Tibial nerve (tissue), 4 donors: ENCODE results near the gene TAF10. TPM values are rescaled to one million over a fixed set of nuclear protein-coding genes. Genes with fewer than 3 reads are reported as not detected.

ENCODE experiments used
- DNase-seq, 2 donors: peaks; one replicate each; pipeline ENCODE4 v3.0.0-alpha.2; 2019; ENCODE audit warnings: low spot score in 2 of 2
- H3K27ac ChIP-seq, 4 donors: fragments of 200-600 bp; sonication (generic) in 3 of 4; one replicate each; pipeline ENCODE4 v1.5.1; 2017 to 2019; ENCODE audit warnings: mild to moderate bottlenecking in 1 of 4
- H3K27me3 ChIP-seq, 2 donors: fragments of 200-600 bp; sonication (generic) in 1 of 2; one replicate each; pipeline versions ENCODE4 v1.5.1 to v1.6.0; 2017 to 2019
- H3K36me3 ChIP-seq, 3 donors: fragments of 200-600 bp; sonication (generic); one replicate each; pipeline ENCODE4 v1.5.1; 2018 to 2019
- H3K4me1 ChIP-seq, 4 donors: fragments of 200-600 bp; sonication (generic) in 3 of 4; one replicate each; pipeline ENCODE4 v1.5.1; 2017 to 2019
- H3K4me3 ChIP-seq, 4 donors: fragments of 200-600 bp; sonication (generic) in 3 of 4; one replicate each; pipeline ENCODE4 v1.5.1; 2017 to 2019; ENCODE audit warnings: mild to moderate bottlenecking in 1 of 4, moderate library complexity in 1 of 4
- H3K9me3 ChIP-seq, 4 donors: fragments of 200-600 bp; sonication (generic) in 3 of 4; one replicate each; pipeline ENCODE4 v1.5.1; 2017 to 2019
- CTCF ChIP-seq, 5 experiments: fragments of 200-600 bp in 3 of 5; fragments of 450-650 bp in 2 of 5; sonication (generic) in 3 of 5; IDR thresholded peaks; one replicate each; pipeline ENCODE4 v1.5.1; 2016 to 2019; ENCODE audit warnings: antibody characterized with exemption in 5 of 5, mild to moderate bottlenecking in 3 of 5, moderate library complexity in 2 of 5
- EP300 ChIP-seq, 2 donors: sonication (generic); formaldehyde crosslinking; IDR thresholded peaks; one replicate each; pipeline ENCODE4 v1.6.1; 2017; ENCODE audit warnings: antibody characterized with exemption in 2 of 2, mild to moderate bottlenecking in 1 of 2
- POLR2A ChIP-seq, 2 donors: fragments of 450-650 bp; IDR thresholded peaks; one replicate each; pipeline ENCODE4 v1.6.1; 2017; ENCODE audit warnings: antibody characterized with exemption in 2 of 2, mild to moderate bottlenecking in 2 of 2, moderate library complexity in 2 of 2
- WGBS, 2 donors: methylation state at CpG; one replicate each; pipeline ENCODE4 v1.1.5; 2018; 5-methylcytosine and 5-hydroxymethylcytosine counted together
- total RNA-seq, 4 donors: library from RNA; depleted of rRNA; stranded (reverse); fragments of >200 nt; gene quantifications; one replicate each; pipeline ENCODE4 v1.1.0, GENCODE V29; 2016

TAF10 gene
- total RNA-seq, 4 donors from 2014 or later: 148 to 235 (median 155) TPM

GRCh38 chr11:6632116-6633073 is 20.4 kb upstream of the TAF10 start:
- peaks cover 0 to 38% (median 0%) of the 10 kb centered on the region in 3 donors for H3K36me3 ChIP-seq
- no peaks in the 10 kb centered on the region for H3K9me3 ChIP-seq
- peaks cover 0 to 13% of the 10 kb centered on the region in 2 donors for H3K27me3 ChIP-seq
- H3K4me3 ChIP-seq: no peak overlapping the region
- H3K4me1 ChIP-seq: peaks cover 0 to 43% (median 23%) of the 10 kb centered on the region in 4 donors
- no peak overlapping the region for H3K27ac ChIP-seq
- no peak for DNase-seq
- WGBS, 2 donors: 93 to 96% methylated on average over 21 to 24 of the region's 29 CpGs
- TF ChIP-seq POLR2A (IDR thresholded peaks at IDR 0.05): no peak
- TF ChIP-seq CTCF (IDR thresholded peaks at IDR 0.05): no peak
- TF ChIP-seq EP300 (IDR thresholded peaks at IDR 0.05): no peak

- Histone ChIP-seq H3K9me3 (no peaks in the 10 kb centered on the region), H3K4me1 (peaks cover 0 to 34% (median 19%) of the 10 kb centered on the region in 4 donors), H3K27me3 (peaks cover 0 to 13% of the 10 kb centered on the region in 2 donors), H3K4me3 (no peak overlapping the region), H3K36me3 (peaks cover 0 to 48% (median 0%) of the 10 kb centered on the region in 3 donors), H3K27ac (no peak overlapping the region)
- TF ChIP-seq POLR2A (IDR thresholded peaks at IDR 0.05) (no peak), EP300 (IDR thresholded peaks at IDR 0.05) (no peak), CTCF (IDR thresholded peaks at IDR 0.05) (no peak)
- no peak for DNase-seq
- 78 to 83% methylated on average over 7 to 11 of the region's 11 CpGs for WGBS, 2 donors
Observed at GRCh38 chr11:6631361-6631890, 19.4 kb upstream of the TAF10 start.

GRCh38 chr11:6630632-6631291 is 18.7 kb upstream of the TAF10 start:
- Histone ChIP-seq H3K36me3 (peaks cover 0 to 54% (median 0%) of the 10 kb centered on the region in 3 donors), H3K4me3 (peak overlapping the region in 1 of 4 donors; percentile 4), H3K9me3 (no peaks in the 10 kb centered on the region), H3K27ac (no peak overlapping the region), H3K4me1 (peaks cover 0 to 27% (median 12%) of the 10 kb centered on the region in 4 donors), H3K27me3 (peaks cover 0 to 13% of the 10 kb centered on the region in 2 donors)
- whole genome bisulfite sequencing, 2 donors: 65 to 73% methylated on average over 16 to 26 of the region's 28 CpGs
- DNase-seq: no peak
- no peak for TF ChIP-seq CTCF (IDR thresholded peaks at IDR 0.05)
- no peak for TF ChIP-seq EP300 (IDR thresholded peaks at IDR 0.05)
- no peak for TF ChIP-seq POLR2A (IDR thresholded peaks at IDR 0.05)

- peaks cover 0 to 13% of the 10 kb centered on the region in 2 donors for H3K27me3 ChIP-seq
- no peak for TF ChIP-seq POLR2A (IDR thresholded peaks at IDR 0.05)
- no peak for TF ChIP-seq CTCF (IDR thresholded peaks at IDR 0.05)
- no peak for TF ChIP-seq EP300 (IDR thresholded peaks at IDR 0.05)
- H3K36me3 ChIP-seq: peaks cover 0 to 61% (median 0%) of the 10 kb centered on the region in 3 donors
- no peak for DNase-seq
- no peaks in the 10 kb centered on the region for H3K9me3 ChIP-seq
- H3K4me1 ChIP-seq: peaks cover 0 to 20% (median 5%) of the 10 kb centered on the region in 4 donors
- H3K27ac ChIP-seq: no peak overlapping the region
- 67 to 73% methylated on average over 78 to 99 of the region's 102 CpGs for WGBS, 2 donors
- peak overlapping the region in 1 of 4 donors; percentile 4 for H3K4me3 ChIP-seq
Observed at GRCh38 chr11:6629892-6630631, 18.0 kb upstream of the TAF10 start.
